Fibroblast of villous mesenchyme (primary cell): ENCODE measurements around the gene LCE1A. TPM values are rescaled to one million over a fixed set of nuclear protein-coding genes. Genes with fewer than 3 reads are reported as not detected.

ENCODE experiments used
- DNase-seq: peaks from one replicate; pipeline ENCODE4 v3.0.0-alpha.2; 2010; ENCODE audit warnings: low read depth
- H3K4me3 ChIP-seq: 2 replicates; pipeline ENCODE4 v1.5.1; 2011; ENCODE audit warnings: low read depth, mild to moderate bottlenecking, low read length
- total RNA-seq: library from RNA; depleted of rRNA; stranded (reverse); fragments of >200 nt; gene quantifications from 2 replicates; pipeline ENCODE4 v1.2.3, GENCODE V29; 2012
- TF ChIP-seq, protein P1 (sequence below): IDR thresholded peaks from 2 replicates; pipeline ENCODE4 v1.5.1; 2012; ENCODE audit warnings: low read depth, mild to moderate bottlenecking, low read length; ENCODE audit not compliant: insufficient read depth

LCE1A gene
- total RNA-seq, 1 donor: not detected

DNA sequence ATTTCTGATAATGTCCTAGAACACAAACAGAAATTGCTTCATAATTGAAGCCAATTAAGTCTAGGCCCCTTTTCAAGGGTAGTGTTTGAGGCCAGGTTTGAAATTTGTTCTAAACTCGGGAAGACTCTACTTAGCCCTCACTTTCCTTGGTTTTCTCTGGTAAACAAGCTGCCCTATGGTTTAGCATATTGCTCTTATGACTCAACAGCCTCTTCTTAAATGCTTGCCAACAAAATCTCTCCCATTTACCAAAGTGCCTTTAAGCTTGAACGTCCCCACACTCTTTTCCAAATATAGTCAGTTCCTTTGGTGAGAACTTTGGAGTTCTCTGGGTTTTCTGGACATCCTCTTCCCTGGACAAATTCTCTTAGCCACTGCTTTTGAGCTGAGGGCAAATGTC is 9.6 kb downstream of the LCE1A start:
- TF ChIP-seq, protein P1, sequence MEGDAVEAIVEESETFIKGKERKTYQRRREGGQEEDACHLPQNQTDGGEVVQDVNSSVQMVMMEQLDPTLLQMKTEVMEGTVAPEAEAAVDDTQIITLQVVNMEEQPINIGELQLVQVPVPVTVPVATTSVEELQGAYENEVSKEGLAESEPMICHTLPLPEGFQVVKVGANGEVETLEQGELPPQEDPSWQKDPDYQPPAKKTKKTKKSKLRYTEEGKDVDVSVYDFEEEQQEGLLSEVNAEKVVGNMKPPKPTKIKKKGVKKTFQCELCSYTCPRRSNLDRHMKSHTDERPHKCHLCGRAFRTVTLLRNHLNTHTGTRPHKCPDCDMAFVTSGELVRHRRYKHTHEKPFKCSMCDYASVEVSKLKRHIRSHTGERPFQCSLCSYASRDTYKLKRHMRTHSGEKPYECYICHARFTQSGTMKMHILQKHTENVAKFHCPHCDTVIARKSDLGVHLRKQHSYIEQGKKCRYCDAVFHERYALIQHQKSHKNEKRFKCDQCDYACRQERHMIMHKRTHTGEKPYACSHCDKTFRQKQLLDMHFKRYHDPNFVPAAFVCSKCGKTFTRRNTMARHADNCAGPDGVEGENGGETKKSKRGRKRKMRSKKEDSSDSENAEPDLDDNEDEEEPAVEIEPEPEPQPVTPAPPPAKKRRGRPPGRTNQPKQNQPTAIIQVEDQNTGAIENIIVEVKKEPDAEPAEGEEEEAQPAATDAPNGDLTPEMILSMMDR: no peak
- no peak overlapping the region for H3K4me3 ChIP-seq
- DNase-seq: no peak

DNA sequence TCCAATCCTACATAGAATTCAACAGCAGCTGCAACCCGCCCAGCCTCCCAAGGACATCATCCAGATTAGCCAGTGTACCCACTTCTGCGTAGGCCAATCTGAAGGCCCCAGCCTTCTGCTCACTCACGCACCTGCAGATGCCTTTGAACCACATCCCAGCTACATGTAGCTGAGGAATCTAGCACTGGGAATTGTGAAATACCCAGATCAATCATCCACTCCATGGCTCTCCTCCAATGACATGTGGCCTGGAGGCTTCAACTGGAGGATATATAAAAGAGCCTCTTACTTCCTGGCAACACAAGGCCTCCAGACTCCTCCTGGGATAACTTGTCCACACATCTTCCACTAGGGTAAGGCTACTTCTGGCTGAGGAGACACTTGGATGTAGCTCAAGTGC is 15.3 kb downstream of the LCE1A start, which contains the start of gene LCE6A:
Gene LCE6A (plus strand): TSS at position 301 of the 400 bp plus-strand sequence. CDS start 665 bp downstream, outside the sequence.
- no peak for DNase-seq
- TF ChIP-seq, protein P1: no peak
- no peak within 1 kb of the TSS for H3K4me3 ChIP-seq

DNA sequence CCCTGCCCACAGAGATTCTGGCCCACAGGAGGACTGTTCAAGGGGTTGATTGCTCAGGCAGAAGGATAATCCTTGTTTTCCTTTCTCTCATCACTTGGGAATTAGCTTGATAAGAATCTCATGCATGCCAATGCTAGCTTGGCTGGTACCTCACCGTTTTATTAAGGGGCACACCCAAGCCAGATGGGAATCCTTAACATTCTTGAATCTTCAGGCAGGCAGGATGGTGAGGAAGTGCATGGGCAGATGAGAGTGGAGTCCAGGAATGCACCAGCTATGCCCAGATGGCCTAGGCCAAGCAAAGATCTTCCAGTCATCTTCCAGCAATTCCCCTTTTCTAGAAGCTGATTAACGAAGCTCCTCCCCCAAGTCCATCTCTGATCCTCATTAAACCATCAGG is 28.4 kb downstream of the LCE1A start:
- no peak for DNase-seq
- TF ChIP-seq, protein P1: no peak
- H3K4me3 ChIP-seq: no peak overlapping the region

DNA sequence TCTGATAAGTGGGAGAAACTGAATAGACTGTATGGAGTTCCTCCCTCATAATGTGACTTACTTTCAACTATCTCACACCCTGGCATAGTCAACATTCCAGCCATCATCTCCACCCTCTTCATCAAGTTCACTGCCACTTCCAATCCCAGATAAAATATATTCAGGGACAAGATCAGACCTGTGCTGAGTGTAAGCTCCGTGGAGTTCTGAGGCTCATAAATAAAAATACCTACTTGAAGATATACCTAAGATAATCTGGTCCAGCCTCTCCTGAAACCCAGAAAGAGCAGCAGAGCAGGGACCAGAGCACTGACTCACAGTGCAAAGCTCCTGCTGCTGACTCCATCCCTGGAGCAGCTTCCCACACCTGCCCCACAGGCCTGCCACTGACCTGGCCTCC is 30.8 kb downstream of the LCE1A start:
- DNase-seq: no peak
- TF ChIP-seq, protein P1: no peak

DNA sequence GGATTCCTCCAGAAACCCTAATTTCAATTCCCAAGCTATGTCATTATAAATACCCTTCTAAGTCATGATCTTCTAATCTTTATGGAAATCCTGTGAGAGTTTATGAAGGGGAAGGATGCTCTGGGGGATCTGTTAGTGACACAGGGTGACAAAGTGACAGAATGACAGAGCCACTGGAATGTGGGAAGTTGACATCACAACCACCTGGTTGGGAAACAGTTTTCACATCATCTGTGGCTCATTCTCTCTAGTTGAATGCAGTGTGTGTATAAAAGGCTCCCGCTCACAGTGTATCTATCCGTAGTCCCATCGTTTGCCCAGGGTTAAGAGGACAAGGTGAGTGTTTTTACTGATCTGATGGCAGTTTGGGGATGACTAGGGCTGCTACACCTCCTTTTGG is 32.4 kb downstream of the LCE1A start, which contains the start of gene LCE7A:
Gene LCE7A (plus strand): TSS at position 301 of the 400 bp plus-strand sequence. CDS start 702 bp downstream, outside the sequence.
- TF ChIP-seq, protein P1: no peak
- no peak within 1 kb of the TSS for H3K4me3 ChIP-seq
- DNase-seq: no peak

More for the DNA sequence above, 30.8 kb downstream of the LCE1A start:
- no peak overlapping the region for H3K4me3 ChIP-seq

DNA sequence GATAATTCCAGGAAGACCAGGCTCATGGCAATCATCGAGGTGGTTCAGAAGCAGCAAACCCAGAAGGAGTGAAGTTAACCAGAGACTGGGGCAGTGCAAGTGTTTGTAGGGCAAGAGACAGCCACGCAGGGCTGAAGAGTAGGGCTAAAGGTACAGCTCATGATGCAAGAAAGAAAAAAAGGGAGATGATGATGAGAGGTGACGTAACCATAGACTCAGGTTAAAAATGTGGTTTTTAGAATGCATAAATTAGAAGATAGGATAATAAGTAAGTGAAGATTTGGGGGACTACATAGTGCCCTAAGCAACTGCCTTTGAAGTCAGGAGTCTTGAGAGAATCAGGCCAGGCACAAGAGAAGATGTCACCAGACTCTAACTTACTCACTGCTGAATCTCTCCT is 32.9 kb downstream of the LCE1A start:
- no peak for DNase-seq
- no peak overlapping the region for H3K4me3 ChIP-seq
- TF ChIP-seq, protein P1: no peak

DNA sequence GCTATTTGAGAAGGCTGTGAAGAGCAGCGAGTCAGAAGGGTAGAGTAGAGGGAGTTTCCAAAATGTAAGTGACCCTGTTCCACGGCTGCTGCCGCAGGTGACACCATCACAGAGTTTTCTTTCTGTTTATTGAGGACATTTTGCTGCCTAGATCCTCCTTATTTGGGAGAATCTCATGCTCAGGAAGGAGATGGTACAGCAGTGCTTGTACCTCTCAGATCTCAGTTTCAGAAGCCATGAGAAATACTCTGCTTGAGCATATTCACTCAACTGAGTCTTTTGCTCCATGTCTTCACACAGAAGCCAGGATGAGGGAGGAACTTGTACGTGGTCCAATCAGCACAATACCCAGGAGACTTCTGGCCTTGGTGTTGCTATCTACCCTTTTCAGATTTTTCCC is 34.1 kb downstream of the LCE1A start:
- no peak overlapping the region for H3K4me3 ChIP-seq
- no peak for DNase-seq
- TF ChIP-seq, protein P1: no peak
